HG02610 (cell line): Measurements from ENCODE around the gene ATP8B2.
"Not testable (repeated sequence)": the region's sequence is repeated elsewhere in the genome, so short reads cannot be mapped to it uniquely, and the experiment has no call there.

Source experiments
- ATAC-seq: cut with Tn5 transposase; IDR thresholded peaks from one replicate; pipeline ENCODE4 v1.9.1; 2021; ENCODE audit warnings: mild to moderate bottlenecking, moderate library complexity; ENCODE audit not compliant: unreplicated experiment

ATP8B2 gene

DNA sequence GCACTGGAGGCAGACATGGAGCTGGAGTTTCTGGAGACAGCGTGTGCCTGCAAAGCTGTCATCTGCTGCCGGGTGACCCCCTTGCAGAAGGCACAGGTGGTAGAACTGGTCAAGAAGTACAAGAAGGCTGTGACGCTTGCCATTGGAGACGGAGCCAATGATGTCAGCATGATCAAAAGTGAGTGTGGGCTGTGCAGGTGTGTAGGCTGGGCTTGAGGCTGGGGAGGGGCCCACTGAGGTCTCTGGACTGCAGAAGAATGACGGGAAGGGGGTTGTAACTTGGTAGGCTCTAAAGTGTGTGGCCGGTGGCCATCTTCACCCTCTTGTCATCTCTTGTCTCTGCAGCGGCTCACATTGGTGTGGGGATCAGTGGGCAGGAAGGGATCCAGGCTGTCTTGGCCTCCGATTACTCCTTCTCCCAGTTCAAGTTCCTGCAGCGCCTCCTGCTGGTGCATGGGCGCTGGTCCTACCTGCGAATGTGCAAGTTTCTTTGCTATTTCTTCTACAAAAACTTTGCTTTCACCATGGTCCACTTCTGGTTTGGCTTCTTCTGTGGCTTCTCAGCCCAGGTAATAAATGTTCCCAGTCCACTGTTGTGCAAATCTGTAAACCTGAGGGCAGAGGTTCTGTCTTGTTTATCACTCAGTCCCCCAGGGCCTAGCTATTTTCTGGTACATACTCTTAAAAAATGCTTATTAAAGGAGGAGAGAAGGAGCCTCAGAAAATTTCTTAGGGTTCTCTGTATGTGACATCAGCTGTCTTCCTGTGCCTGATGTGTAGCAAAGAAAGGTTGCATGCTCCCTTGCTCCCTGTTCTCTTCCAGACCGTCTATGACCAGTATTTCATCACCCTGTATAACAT, 19.9 kb downstream of the ATP8B2 start:
- no peak for ATAC-seq

DNA sequence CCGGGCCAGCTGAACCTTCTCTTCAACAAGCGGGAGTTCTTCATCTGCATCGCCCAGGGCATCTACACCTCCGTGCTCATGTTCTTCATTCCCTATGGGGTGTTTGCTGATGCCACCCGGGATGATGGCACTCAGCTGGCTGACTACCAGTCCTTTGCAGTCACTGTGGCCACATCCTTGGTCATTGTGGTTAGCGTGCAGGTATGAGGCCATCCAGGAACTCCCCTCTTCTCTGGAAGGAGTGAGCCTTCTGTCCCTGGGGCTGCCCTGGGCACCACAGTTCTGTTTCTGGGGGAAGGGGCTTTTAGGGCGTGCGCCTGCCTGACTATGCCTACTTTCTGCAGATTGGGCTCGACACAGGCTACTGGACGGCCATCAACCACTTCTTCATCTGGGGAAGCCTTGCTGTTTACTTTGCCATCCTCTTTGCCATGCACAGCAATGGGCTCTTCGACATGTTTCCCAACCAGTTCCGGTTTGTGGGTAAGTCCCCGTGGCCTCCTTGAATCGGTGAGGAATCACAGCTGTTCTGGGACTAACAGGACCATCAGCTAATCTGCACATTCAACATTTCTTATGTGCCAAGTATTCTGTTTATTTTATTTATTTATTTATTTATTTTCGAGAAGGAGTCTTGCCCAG, 21.1 kb downstream of the ATP8B2 start:
- ATAC-seq: no peak

DNA sequence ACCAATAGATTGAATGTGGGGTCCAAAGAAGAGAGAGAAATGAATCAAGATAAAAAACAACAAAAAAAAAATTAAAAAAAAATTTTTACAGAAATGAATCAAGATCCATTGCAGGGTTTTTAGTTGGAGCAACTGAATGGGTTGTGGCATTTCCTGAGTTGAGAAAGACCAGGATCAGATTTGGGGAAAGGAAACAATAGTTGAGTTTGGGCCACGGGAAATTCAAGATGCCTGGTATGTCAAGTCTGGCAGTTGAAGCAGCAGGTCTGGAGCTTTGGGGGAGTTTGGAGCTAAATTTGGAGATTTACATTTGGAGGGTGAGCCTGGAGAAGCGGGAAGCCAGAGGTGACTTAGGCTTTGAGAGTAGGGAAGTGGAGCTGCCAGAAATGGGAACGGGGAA, 22.6 kb downstream of the ATP8B2 start:
- no peak for ATAC-seq

DNA sequence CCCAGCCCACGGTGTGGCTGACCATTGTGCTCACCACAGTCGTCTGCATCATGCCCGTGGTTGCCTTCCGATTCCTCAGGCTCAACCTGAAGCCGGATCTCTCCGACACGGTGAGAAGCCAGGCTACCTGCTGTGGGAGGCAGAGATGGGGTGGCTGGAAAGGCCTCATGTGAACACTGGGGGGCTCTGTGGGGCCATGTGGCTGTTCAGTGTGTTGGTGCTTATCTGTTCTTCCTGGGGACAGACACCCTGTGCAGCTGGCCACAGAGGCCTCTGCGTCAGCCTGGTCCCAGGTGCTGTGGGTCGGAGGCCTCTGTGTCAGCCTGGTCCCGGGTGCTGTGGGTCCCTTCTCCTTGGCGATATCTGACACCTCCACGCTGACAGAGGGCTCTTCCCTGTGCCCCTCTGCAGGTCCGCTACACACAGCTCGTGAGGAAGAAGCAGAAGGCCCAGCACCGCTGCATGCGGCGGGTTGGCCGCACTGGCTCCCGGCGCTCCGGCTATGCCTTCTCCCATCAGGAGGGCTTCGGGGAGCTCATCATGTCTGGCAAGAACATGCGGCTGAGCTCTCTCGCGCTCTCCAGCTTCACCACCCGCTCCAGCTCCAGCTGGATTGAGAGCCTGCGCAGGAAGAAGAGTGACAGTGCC, 23.2 kb downstream of the ATP8B2 start:
- no peak for ATAC-seq

DNA sequence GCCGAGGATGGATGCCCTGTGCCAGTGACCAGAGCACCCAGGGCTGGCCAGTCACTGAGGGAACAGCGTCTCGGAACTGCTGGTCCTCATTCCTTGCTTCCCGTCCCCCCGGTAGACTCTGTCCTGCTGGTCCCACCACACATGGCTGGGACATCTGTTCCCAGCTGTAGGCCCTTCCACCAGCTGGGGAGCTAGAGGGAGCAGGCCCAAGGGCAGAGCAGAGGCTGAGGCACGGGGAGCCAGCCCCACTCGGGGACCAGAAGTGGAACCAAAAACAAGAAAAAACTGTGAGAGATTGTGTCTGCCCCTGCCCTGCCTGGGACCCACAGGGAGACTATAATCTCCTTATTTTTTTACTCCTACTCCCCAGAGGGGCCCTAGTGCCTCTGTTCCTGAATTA, 23.8 kb downstream of the ATP8B2 start:
- ATAC-seq: no peak

DNA sequence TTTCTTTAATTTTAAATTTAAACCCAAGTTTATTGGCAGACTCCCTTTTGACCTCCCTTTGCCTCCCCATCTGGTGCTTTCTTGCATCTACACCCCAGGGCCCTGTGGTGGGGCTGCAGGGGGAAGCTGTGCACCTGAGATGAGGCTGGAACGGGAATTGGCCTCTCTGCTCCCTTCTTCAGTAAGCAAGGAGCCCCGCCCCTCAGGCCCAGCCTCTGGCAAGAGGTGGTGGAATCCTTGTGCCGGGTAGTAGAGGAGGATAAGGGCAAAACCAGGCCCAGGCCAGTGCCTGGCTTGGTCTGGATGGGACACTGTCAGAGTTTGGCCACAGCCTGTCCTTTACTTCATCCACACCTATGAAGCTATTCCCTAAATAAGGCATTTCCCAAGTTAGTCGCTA, 25.1 kb downstream of the ATP8B2 start:
- no peak for ATAC-seq

DNA sequence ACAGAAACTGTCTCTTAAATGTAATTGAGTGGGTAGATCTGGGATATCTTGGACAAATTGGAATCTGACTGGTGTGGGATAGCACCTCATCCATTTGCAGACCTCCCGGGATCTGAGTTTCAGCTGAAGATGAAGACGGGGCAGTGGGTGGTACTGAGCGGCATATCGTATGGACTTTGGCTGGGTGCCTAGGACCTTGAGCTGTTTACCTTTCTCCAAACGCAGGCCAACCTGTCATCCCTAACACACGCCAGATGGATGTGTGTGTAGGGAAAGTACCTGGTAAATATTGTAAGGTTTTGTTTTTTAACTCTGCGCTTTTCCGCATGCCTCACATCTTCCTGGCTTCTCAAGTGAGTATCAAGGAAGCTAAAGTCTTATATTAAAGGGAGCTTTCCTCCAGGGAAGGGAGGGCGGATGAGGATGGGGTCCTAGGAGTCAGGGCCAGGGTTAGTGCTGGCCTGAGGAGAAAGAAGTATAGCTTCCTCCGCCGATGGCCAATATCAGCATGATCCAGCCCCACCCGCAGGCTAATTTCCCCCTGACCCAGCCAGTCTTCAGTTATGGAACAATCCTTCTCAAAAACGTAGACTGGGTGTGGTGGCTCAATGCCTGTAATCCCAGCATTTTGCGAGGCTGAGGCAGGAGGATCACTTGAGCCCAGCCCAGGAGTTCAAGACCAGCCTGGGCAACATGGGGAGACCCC, 26.2 kb downstream of the ATP8B2 start:
- no peak for ATAC-seq

DNA sequence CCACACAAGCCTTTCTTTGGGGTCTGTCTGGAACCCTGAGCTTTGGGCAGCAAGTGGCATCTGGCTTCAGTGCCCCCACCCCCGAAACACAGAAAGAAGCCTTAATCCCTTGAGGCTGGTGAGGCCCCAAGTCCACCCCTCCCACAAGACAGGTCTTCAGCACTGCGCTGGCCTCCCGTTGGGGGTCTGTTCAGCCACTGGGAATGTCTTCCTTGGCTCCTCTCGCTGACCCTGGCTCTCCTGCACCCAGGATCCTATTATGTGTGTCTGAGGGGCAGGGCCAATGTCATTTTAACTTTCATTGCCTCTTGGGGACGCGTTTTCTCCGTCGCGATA, 26.9 kb downstream of the ATP8B2 start:
- ATAC-seq: no peak

DNA sequence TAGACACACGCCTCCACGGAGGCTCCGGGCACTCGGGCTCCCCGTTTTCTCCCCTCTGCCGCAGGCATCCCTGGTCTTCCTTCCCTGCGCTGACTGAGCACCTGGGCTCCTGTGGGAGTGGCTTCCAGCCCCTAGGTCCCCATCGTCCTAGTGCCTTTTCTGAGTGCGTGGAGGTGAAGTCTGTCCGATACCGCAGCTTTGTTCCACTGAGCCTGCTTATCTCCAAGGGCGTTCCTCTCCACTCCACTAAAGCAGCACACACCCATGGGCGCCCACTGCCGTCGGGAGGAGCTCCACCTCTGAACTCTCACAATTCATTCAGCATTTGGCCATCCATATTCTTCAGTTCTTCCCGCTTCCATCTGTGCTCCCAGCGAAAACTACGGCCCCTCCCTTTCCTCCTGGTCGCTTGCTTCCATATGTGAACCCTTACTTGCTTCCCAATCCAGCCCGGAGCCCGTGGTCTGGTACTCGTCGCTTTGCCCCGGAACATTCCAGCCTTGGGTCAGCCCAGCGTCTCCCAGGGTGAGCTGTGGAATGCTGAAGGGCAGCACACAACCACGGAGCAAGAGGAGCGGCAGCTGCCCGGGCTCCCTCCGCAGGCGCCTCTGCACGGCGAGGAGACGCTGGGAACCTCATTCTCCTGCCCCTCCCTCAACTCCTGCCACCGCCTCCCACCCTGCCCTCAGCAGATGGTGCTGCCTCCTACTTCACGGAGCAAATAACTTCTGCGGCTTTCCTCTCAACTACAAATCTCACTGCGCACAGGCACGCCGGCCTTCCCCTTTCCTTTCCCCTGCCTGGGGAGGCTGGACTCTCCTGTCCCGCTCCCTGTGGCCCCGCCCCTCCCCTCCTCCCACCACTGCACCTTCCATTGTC, 27.5 kb downstream of the ATP8B2 start:
- peak; percentile 48 for ATAC-seq

DNA sequence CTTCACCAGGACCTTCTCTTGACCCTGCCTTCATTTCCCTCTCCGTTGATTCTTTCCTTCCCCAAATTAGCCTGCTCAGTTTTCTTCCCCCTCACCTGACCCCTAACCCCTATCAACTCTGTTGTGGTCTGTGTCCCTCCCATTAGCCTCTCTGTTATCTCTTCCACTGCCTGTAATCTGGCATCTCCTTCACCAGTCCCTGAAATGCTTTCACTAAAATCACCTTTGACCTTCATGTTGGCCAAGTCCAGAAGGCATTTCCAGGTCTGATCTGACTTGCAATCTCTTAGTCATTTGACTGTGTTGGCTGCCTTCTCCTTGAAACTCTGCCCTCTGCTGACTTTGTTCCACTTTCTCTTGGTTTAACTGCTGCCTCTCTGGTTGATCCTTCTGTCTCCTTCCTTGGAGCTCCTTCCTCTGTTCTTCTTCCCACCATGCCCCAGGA, 28.2 kb downstream of the ATP8B2 start:
- peak; percentile 33 for ATAC-seq

DNA sequence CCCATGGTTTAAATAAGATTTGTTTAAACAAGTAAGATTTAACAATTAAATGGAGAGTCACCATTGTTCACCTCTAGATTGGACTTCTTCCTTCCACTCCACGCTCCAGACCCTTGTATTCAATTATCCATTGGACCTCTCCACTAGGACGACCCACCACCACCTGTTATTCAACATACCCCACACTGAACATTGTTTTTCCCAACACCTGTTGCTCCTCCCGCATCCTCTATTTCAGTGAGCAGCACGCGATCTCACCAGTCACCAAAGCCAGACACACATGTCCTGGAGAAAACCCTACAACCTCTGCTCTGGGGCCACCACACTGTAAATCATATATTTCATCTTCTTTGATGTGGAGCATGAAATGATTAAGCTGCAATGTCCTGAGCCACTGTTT, 28.6 kb downstream of the ATP8B2 start:
- ATAC-seq: no peak

DNA sequence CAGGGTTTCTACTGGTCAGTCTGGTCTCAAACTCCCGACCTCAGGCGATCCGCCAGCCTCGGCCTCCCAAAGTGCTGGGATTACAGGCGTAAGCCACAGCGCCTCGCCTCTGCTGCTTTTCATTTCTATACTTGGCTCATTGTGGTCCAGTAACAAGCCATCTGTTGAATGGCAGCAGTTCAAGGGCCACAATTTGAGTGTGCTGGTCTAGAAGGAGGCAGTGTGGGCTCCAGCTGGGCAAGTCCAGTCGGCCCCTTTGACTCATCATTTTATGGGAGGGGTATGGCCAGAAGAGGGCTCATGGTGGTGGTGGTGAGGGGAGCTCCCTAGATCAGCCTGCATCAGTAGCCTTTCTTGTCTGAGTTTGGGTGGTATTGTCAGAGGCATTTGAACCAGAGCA, 33.2 kb downstream of the ATP8B2 start:
- no peak for ATAC-seq

DNA sequence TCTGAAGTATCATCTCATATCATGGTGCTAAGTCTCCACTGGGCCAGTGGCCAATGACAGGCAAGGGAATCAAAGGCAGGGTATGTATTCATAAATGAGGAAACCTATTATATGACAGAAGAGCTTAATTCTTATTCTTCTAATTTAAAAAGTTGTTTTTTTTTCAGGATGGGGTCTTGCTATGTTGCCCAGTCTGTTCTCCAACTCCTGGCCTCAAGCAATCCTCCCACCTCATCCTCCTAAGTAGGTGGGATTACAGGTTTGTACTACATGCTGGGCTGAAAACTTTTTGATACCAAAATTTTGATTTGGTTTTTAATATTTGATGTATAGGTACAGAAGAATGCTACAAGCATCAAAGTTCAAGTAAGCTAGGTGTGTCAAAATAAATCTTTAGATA, 35.0 kb downstream of the ATP8B2 start:
- ATAC-seq: no peak

DNA sequence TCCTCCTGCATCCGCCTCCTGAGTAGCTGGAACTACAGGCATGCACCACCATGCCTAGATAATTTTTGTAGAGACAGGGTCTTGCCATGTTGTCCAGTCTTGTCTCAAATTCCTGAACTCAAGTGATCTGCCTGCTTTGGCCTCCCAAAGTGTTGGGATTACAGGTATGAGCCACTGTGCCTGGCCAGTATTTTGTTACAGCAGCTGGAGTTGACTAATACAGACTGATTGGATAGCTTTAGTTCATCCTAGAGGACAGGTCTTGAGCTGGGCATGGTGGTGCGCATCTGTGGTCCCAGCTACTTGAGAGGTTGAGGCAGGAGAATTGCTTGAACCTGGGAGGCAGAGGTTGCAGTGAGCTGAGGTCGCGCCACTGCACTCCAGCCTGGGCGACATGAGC, 35.6 kb downstream of the ATP8B2 start:
- ATAC-seq: not testable (repeated sequence)

DNA sequence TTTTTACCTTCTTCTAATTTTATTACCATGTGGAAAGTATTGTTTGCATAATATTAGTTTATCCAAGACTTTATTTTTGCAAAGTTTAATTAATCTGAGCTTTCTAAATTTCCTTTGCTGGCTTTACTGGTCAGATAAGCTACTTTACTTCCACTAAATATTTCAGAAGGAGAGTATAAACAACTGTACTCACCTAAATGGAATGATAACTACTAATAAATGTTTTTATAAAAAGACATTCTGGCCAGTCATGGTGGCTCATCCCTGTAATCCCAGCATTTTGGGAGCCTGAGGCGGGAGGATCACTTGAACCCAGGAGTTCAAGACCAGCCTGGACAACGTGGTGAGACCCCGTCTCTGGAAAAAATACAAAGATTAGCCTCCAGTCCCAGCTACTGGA, 36.0 kb downstream of the ATP8B2 start:
- no peak for ATAC-seq

DNA sequence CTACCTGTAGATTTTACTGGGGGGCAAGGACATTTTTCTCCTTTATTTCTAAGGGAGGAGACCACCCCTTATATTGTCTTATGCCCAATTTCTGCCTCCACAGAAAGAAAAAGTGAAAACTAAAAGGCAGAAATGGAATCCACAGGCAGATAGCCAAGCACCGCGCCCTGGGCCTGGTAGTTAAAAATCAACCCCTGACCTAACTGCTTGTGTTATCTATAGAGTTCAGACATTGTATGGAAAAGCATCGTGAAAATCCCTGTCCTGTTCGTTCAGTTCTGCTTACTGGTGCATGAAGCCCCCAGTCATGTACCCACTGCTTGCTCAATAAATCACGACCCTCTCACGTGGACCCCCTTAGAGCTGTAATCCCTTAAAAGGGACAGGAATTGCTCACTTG, 46.1 kb downstream of the ATP8B2 start:
- no peak for ATAC-seq

DNA sequence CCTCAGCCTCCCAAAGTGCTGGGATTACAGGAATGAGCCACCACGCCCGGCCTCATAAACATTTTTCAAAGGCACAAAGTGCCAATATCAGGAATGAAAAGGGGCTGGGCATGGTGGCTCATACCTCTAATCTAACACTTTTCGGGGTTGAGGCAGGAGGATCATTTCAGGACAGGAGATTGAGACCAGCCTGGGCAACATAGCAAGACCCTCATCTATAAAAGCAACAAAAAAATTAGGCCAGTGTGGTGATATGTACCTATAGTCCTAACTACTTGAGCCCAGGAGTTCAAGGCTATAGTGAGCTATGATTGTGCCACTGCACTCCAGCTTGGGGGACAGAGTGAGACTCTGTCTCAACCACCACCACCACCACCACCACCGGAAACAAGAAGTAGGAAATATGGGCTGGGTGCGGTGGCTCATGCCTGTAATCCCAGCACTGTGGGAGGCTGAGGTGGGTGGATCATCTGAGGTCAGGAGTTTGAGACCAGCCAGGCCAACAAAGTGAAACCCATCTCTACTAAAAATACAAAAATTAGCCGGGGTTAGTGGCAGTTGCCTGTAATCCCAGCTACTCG, 48.5 kb downstream of the ATP8B2 start:
- ATAC-seq: not testable (repeated sequence)

DNA sequence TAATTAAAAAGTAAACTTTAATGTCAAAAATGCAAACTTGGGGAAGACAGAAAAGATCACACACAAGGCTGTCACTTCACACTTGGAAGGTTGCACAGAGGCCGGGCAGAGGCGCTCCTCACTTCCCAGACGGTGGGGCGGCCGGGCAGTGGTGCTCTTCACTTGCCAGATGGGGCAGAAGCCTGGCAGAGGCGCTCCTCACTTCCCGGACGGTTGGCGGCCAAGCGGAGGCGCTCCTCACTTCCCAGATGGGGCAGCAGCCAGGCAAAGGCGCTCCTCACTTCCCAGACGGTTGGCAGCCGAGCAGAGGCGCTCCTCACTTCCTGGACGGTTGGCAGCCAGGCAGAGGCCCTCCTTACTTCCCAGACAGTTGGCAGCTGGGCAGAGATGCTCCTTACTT, 54.0 kb downstream of the ATP8B2 start:
- ATAC-seq: no peak

DNA sequence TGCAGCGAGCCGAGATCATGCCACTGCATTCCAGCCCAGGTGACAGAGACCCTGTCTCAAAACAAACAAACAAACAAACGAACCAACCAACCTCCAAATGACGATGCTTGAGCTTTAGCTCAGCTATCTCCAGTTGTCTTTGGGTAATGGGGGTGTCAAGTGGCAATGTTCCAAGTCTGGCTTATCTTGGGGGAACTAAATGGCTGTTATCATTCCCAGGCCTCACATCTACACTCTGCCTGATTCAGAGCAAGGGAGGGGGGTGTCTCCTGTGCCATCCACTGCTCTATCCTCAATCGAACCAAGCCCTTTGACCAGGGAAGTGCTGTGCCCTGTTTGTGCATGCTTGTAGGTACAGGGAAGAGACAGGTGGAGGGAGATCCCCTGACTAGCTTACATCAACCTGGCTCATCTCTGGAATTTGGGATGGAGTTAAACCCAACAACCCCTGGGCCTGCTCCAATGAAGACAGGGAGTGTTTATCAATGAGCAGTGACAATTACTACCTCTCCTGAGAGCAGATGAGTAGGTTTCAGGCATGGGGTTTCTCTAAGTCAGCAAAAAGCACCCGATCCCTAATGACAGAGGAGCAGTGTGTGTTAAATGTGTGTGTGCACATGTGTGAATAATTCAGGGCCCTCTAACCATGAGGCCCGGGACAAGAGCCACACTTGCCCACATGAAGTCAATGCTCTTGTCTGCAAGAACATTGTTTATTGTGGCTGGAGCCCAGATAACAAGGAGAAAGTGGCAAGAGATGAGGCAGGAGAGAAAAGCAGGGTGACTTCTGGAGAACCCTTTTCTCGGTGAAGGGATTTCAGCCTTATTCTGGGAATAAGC, 59.5 kb downstream of the ATP8B2 start:
- no peak for ATAC-seq
